GM19468 (cell line): Measurements from ENCODE around the gene PEAR1.

Experiments used
- ATAC-seq: cut with Tn5 transposase; IDR thresholded peaks from one replicate; pipeline ENCODE4 v1.9.1; 2021; ENCODE audit warnings: mild to moderate bottlenecking, moderate library complexity, moderate number of reproducible peaks; ENCODE audit not compliant: unreplicated experiment; ENCODE audit errors: extremely low read depth

The PEAR1 gene

DNA sequence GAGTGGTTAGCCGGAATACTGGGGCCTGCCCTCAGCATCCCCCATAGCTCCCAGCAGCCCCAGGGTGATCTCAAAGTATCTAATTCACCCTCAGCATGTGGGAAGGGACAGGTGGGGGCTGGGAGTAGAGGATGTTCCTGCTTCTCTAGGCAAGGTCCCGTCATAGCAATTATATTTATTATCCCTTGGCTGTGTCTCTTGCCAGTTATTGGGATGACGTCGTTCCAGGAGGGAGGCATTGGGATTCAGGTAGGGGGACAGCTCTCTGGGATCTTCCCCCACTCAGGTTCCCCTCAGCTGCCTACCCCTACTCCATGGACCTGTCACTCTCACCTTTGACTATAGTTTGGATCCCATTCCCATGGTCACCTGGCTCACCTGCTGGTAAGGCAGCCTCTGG is 11.9 kb upstream of the PEAR1 start:
- no peak for ATAC-seq

DNA sequence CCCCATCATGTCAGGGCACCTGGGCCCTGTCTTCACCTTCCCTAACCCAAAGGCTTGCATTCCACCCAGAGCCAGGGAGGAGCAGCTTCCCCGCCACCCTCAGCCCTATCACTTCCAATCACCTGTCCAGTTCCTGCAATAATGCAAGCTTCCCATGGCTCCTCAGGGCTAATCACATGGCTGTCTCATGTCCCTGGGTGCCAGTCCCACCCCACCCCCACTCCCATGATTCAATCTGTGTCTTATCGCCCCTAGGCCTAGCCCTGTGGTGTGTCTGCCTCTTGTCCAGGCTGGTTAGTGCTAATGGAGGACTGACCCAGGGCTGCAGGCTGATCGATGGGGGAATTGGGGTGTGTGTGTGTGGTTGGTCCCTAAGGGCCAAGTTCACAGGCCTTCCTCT is 11.0 kb upstream of the PEAR1 start:
- ATAC-seq = no peak

DNA sequence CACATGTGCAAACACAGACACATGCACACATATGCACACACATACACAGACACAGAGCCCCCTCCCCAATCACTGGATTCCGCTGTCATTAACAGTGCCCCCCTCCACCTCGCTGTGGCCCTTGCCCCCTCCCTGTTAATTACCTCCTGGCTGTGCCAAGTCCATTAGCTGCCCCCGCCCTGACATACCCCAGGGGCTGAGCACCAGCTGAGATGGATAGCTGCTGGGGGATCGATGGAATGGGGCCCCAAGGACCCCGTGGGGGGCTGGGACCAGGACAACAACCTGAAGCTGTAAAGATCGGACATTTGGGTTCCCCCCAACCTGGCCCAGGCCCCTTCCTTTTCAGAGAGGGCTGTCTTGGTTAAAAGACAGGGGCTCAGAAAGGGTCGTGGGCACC is 9.6 kb upstream of the PEAR1 start:
- ATAC-seq = no peak

DNA sequence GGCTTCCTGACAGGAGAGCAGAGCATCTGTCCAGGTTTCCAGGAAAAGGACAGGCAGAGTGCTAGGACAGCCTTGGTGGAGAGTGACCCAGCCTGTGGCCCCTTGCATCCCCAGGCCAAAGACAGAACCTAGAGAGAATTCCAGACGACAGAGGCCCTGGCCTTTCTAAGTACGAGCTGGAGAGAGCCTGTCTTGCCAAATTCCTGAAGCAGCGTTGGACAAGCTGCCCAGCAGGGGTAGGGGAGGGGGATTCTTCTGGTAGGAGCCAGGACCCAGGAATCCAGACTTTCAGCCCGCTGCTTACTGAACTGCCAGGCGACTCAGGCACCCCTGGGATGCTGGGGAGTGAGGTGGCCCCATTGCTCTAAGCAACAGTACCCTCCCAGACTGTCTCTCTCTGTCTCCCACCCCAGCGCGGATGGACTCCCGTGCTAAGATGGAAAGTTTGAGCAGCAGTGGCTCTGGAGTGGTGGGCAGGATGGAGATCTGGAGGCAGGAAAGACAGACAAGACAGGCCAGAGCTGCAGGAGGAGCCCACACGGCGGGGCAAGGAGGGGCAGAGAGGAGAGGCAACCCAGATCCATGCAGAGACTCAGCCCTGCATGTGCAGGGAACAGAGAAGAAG is 8.8 kb upstream of the PEAR1 start:
- no peak for ATAC-seq

DNA sequence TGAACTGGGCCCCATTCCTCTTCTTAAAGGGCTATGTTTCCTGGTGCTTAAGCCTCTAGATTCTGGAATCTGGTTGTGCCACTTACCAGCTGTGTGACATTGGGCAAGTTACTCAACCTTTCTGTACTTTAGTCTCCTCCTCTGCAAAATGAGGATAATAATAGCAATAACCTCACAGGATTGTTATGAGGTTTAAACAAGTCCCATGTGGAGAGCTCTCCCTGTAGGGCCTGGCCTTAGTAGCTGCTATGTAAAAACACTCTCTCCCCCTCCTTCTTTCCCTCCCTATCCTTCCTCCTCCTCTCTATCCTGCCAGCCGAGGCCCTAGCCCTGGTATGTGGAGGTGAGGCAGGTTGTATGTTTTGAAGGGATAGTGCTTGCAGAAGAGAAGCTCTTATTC is 8.2 kb upstream of the PEAR1 start:
- ATAC-seq = no peak

DNA sequence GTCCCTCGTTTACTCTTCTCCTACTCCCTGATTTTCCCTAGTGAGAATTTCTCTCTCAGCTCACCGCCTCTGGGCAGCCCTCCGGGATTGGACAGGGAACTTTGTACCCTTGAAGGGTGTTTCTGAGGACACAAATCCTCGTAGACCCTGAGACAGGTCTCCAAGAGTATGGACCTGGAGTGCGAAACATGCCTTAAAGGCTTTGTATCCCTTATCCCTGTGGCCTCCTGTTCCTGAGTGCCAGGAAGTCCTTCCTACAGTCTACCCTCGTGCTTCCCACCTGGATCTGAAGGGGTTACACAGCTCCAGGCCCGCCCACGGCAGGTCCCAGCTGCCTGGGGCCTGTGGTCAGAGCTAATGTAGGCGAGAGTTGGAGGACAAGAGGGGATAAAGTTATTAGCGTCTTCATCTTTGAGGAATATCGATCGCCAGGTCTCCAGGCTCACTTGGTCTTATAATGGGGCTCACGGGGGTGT is 7.6 kb upstream of the PEAR1 start:
- ATAC-seq = no peak

DNA sequence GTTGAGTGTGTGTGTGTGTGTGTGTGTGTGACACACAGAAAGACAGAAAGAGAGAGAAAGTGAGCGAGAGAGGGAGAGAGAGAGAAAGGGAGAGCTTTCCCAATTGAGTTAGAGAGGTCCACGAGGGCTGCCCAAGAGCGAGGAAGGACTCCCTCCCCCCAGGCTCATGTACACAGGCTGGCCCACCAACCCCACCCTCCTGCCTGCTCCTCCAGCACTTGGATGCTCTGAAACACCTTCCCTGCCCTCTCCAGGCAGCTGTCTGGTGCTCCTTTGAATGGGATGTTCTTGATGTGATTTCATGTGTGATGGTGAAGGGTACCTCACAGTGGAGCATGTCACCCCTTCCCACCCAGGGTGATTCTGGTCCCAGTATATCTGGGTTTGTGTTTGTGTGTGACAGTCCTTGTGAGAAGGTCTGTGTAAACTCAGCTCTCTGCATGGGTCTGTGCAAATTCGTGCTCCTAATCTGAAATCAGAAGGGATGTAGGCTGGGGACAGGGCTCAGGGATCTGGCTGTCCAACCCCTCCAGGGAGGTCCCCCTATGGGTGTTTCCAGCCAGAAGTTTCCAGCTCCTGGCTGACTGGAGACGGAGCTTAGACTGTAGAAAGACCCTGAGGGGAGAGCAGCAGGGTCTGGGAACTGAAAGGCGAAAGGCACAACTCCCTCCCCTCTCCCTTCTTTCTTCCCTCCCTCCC is 6.8 kb upstream of the PEAR1 start:
- no peak for ATAC-seq

DNA sequence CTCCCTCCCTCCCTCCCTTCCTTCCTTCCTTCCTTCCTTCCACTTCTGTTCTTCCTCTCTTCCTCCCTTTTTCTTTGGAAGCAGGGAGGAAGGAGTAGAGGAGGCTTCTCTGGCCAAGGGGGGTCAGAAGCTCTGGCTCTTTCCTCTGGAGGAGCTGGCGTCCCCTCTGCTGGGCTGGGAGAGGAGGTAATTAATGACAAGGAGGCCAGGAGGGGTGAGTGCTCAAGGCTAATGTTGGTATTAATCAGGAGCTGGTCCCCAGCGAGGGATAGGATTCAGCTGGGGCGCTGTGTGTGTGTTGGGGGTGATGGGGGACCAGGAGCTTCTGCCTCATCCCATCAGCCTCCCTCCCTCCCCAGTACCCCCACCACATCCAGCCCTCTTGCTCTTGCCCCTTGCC is 6.2 kb upstream of the PEAR1 start:
- no peak for ATAC-seq

DNA sequence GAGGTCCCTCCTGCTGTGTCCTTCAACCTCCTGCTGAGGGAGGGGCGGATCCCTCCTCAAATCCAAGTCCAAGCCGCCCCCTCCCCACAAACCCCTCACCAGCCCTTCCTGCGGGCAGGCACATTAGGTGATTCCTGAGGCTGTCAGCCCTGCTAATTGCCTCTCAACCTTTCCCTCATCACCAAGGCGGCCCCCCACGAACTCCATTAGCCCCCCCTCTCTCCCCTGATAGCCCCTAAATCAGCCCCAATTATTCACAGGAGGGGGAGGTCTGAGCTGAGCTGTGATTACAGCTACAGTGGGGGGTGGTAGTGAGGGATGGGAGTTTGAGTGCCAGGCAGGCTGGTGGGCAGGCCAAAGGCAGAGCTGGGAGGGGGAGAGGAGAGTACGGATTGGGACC is 5.8 kb upstream of the PEAR1 start:
- no peak for ATAC-seq

DNA sequence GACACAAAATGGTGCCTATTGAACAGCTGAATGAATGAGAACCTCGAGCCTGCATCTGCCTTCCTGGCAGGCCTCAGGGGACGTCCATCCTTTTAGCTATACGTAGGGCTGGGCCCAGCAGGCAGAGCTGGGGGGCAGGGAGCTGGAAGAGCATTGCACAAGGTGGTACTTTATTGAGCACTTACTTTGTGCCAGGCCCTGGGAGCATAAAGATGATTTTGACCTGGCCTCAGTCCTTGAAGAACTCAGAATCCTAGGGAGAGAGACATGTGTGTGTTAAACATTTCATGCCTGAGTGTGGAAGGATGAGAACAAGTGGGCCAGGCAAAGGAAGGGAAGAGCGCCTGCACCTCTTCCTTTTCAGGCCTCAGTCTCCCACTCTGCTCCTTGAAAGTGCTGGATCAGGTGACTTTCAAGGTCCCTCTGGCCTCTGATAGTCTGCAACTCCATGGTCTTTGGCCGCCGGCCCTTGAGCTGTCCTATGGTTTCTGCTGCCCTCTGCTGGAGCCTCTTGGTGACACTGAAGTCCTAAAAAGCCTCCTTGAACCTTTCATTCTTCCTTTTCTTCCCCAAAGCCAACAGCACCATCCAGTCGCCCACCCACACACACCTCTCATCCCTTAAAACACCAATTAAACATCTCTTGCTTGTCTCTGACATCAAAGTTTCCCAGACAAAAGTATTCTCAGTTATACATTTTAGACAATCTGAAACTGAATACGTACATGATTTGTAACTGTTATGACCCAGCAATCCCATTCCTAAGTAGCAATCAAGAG is 3.5 kb upstream of the PEAR1 start:
- no peak for ATAC-seq

DNA sequence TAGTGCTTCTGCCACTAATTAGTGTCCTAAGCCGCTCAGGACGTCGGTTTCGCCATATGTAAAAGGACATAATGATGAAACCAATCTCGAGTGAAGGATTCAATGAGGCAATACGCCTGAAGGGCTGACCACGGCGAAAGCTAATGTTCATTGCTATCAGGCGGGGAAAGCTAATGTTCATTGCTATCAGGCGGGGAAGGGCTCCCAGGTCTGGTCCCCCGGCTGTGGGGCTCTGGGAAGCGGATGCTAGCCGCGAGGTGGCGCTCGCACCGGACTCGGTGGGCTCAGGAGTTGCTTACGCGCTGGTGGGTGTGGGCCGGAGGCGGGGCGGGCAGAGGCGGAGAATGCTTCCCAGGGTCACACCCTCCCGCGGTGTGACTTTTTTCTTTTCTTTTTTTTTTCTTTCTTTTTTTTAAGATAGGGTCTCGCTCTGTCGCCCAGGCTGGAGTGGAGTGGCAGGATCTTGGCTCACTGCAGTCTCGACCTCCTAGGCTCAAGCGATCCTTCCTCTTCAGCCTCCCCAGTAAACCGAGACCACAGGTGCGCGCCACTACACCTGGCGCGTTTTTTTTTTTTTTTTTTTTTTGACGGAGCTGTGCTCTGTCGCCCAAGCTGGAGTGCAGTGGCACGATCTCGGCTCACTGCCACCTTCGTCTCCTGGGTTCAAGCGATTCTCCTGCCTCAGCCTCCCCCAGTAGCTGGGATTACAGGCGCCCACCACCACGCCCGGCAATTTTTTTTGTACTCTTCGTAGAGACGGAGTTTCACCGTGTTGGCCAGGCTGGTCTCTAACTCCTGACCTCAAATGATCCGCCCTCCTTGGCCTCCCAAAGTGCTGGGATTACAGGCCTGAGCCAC is 1.1 kb upstream of the PEAR1 start:
- ATAC-seq = no peak

DNA sequence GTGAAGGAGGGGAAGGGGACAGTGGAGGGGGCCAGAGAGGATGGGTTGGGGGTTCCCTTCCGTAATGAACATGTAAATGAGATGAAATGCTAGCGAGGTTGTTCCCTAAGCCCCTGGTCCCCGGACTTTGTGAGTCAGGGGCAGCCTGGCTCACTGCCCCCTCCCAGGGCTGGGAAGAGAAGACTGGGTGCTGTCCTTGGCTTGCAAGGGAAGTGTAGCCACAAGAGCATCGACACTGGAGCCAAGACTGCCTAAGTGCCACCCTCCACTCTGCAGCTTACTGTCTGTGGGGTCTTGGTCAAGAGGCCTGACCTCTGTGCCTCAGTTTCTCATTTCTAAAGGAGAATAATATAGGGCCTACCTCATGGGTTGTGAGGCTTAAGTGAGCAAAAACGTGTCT is 483 bp downstream of the PEAR1 start:
- ATAC-seq = no peak

DNA sequence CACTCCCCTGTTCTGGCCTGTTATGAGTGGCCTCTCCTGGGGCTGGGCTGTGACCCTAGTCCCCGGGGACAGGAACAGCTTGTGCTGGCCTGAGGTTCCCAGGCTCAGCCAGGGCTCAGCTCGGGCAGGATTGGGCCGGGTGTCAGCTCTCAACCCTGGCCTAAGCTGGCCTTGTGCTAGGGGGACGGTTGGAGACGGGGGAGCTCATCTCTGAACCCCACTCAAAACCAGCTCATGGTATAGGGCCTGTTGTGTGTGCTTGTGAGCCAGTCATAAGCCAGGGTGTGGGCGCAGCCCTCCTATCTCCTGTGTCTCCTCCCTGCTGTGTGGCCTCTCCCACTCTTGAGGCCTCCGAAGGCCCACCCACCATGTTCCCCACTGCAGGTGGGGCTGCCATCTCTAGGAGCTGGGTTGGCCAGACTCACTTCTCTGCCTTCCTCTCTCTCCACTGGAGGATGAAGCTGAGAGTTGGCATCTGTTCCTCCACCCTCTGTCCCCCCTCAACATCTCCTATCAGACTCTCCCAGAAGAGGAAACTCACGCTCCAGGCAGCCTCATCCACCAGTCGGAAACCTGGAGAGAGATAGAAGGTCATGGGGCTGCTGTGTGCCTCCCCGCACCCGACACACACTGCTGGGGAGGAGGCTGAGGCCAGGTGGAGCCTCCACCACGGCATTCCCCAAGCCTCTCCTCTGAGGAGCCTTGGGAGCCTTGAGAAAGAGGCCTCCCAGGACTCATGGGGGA is 1.4 kb downstream of the PEAR1 start:
- no peak for ATAC-seq

DNA sequence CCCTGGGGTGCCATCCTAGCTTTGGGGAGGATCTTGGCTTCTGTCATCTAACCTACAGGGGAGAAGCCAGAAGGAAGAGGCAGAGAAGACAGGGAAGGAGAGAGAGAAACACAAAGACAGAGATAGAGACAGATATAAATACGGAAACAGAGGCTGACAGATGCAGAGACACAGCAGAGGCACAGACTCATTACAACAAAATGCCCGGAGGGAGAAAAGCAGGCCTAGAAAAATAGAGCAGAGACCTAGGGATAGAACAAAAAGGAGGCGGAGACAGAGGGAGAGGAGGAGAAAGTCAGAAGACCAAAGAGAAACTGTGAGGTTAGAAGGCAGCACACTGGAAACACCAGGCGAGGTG is 1.9 kb downstream of the PEAR1 start:
- no peak for ATAC-seq

DNA sequence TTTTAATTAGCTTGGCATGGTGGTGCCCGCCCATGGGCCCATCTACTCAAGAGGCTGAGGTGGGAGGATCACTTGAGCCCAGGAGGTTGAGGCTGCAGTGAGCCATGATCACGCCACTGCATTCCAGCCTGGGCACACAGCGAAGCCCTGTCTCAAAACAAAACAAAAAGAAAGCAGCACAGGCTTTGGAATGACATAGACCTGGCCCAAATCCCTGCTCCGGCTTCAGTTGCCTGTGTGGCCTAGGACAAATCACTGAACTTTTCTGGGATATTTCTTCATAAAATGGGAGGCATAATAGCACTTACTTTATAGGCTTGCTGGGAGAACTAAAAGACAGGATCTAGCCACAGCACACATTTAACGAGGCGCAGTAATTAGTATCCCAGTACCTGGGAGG is 2.4 kb downstream of the PEAR1 start:
- ATAC-seq = no peak

DNA sequence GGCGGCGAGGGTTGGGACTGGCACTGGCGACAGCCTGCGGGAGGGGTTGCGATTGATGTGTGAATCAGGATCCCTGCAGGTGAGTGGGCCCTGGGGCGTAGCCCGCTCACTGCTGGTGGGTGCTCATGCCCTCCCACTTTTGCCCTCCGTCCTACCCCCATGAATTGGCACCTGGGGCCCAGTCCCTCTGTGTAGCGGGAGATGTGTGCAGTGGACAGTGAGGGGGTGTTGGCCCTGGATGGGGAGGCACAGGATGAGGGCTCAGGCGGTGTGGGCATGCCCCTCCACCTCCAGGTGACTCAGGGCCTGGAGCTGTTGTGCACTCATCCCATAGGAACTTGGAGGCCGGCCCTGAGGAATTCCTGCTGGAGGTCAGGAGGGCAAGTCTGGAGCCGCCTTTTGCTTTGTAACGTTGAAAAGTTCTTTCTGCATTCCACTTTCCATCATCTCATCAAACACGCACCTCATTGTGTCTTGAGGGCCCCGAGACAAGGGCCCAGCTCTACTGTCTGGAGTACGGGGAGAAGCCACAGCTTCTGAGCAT is 3.0 kb downstream of the PEAR1 start:
- ATAC-seq = no peak

DNA sequence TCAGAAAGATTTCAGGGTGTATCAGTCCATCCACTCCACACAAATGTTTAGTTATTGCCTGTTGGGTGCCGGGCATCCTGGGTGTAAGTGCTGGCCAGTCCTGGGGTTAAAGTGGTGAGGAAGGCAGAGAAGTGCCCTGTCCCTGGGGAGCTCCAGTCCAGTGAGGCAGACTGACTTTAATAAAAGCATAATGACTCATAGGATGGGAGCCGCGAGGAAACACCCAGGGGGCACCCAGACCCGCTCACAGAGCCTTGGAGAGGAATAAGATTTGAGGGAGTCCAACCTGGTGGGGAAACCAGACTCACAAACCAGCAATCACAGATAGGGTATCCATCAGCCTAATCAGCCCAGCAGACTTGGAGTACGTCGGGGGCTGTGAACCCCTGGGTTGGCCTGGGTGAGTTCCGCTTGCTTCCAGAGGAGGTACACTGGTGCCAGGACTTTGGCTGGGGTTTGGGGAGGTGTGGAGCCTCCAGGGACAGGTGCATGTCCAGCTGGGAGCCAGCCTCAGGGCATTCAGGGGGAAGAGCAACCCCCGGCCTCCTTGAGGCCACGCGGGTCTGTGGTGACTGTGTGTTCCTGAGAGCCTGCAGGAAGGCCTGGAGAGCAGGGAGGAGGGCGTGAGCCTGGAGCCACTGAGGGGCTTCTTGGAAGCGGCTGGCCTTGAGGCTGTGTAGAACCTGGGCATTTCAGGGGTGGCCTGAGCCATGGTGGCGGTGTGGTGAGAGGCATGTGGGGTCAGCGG is 3.7 kb downstream of the PEAR1 start:
- ATAC-seq = no peak

DNA sequence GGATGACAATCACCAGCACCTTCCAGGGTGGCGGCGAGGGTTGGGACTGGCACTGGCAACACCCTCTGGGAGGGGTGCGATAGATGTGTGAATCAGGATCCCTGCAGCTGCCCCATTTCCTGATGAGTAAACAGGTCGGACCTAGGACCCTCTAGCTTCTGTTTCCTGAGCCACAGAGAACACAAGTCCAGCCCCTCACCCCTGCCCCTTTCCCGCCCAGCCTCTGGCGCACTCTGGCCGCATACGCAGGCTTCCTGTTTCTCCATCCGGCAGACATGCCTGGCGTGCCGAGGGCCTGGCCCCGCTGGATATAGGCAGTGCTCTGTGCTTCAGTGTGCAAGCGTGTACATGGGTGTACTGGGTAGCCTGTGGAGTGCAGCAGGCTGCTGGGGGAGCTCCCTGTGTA is 4.6 kb downstream of the PEAR1 start:
- ATAC-seq = no peak
